ENCODE results near the gene ZBTB9.

The ZBTB9 gene

GRCh38 chr6:33497157-33497556, 42.8 kb downstream of the ZBTB9 start:
- H3K4me1 ChIP-seq (ENCODE audit: insufficient read depth, low read length, poor library complexity, severe bottlenecking) = no peaks in the 10 kb centered on the region

GRCh38 chr6:33502486-33502885, 48.1 kb downstream of the ZBTB9 start:
- Histone ChIP-seq H3K79me2 (ENCODE audit: insufficient read depth, low read length) (no peaks in the 10 kb centered on the region), H3K4me1 (ENCODE audit: insufficient read depth, low read length, poor library complexity, severe bottlenecking) (no peaks in the 10 kb centered on the region), H4K20me1 (ENCODE audit: insufficient read depth, low read length, poor library complexity, severe bottlenecking) (no peaks in the 10 kb centered on the region), H3K9me3 (ENCODE audit: insufficient read depth, low read depth, low read length) (no peaks in the 10 kb centered on the region), H3K9ac (ENCODE audit: low read depth, low read length, poor library complexity, severe bottlenecking) (no peak overlapping the region), H3F3A (ENCODE audit: low read depth) (no peaks in the 10 kb centered on the region), H3K27me3 (ENCODE audit: insufficient read depth, low read length, poor library complexity, severe bottlenecking) (no peaks in the 10 kb centered on the region), H3K9me2 (replicated peaks; ENCODE audit: low read depth, low read length) (no peaks in the 10 kb centered on the region), H2AFZ (ENCODE audit: low read length) (no peak overlapping the region), H3K4me3 (ENCODE audit: low read length, poor library complexity, severe bottlenecking) (no peak overlapping the region), H3K36me3 (ENCODE audit: insufficient read depth, low read length) (no peaks in the 10 kb centered on the region), H3K4me2 (ENCODE audit: low read depth, low read length, poor library complexity, severe bottlenecking) (no peak overlapping the region)
- TF ChIP-seq CTCF (conservative IDR thresholded peaks at IDR 0.05; ENCODE audit: low read length) = no peak
- no peak for TF ChIP-seq EZH2phosphoT487 (IDR thresholded peaks at IDR 0.05; ENCODE audit: borderline replicate concordance)

More at GRCh38 chr6:33497157-33497556, 42.8 kb downstream of the ZBTB9 start:
- Histone ChIP-seq H4K20me1 (ENCODE audit: insufficient read depth, low read length, poor library complexity, severe bottlenecking) (no peaks in the 10 kb centered on the region), H3K27me3 (ENCODE audit: insufficient read depth, low read length, poor library complexity, severe bottlenecking) (no peaks in the 10 kb centered on the region), H3K9ac (ENCODE audit: low read depth, low read length, poor library complexity, severe bottlenecking) (no peak overlapping the region), H3K79me2 (ENCODE audit: insufficient read depth, low read length) (no peaks in the 10 kb centered on the region), H3K4me2 (ENCODE audit: low read depth, low read length, poor library complexity, severe bottlenecking) (no peak overlapping the region), H3K9me3 (ENCODE audit: insufficient read depth, low read depth, low read length) (no peaks in the 10 kb centered on the region), H3K4me3 (ENCODE audit: low read length, poor library complexity, severe bottlenecking) (no peak overlapping the region), H3F3A (ENCODE audit: low read depth) (no peaks in the 10 kb centered on the region), H3K9me2 (replicated peaks; ENCODE audit: low read depth, low read length) (no peaks in the 10 kb centered on the region), H2AFZ (ENCODE audit: low read length) (no peak overlapping the region), H3K36me3 (ENCODE audit: insufficient read depth, low read length) (no peaks in the 10 kb centered on the region)
- TF ChIP-seq EZH2phosphoT487 (IDR thresholded peaks at IDR 0.05; ENCODE audit: borderline replicate concordance) = no peak
- no peak for TF ChIP-seq CTCF (conservative IDR thresholded peaks at IDR 0.05; ENCODE audit: low read length)

GRCh38 chr6:33504486-33504885, 50.1 kb downstream of the ZBTB9 start:
- Histone ChIP-seq H2AFZ (ENCODE audit: low read length) (no peak overlapping the region), H3K36me3 (ENCODE audit: insufficient read depth, low read length) (no peaks in the 10 kb centered on the region), H3K9ac (ENCODE audit: low read depth, low read length, poor library complexity, severe bottlenecking) (no peak overlapping the region), H3K4me3 (ENCODE audit: low read length, poor library complexity, severe bottlenecking) (no peak overlapping the region), H3K9me3 (ENCODE audit: insufficient read depth, low read depth, low read length) (no peaks in the 10 kb centered on the region), H3K79me2 (ENCODE audit: insufficient read depth, low read length) (no peaks in the 10 kb centered on the region), H3K9me2 (replicated peaks; ENCODE audit: low read depth, low read length) (no peaks in the 10 kb centered on the region), H3K4me1 (ENCODE audit: insufficient read depth, low read length, poor library complexity, severe bottlenecking) (no peaks in the 10 kb centered on the region), H3F3A (ENCODE audit: low read depth) (no peaks in the 10 kb centered on the region), H3K4me2 (ENCODE audit: low read depth, low read length, poor library complexity, severe bottlenecking) (no peak overlapping the region), H3K27me3 (ENCODE audit: insufficient read depth, low read length, poor library complexity, severe bottlenecking) (no peaks in the 10 kb centered on the region), H4K20me1 (ENCODE audit: insufficient read depth, low read length, poor library complexity, severe bottlenecking) (no peaks in the 10 kb centered on the region)
- TF ChIP-seq CTCF (conservative IDR thresholded peaks at IDR 0.05; ENCODE audit: low read length) = no peak
- no peak for TF ChIP-seq EZH2phosphoT487 (IDR thresholded peaks at IDR 0.05; ENCODE audit: borderline replicate concordance)
